ENCODE data around the gene ERCC2.
"Not testable (repeated sequence)": the region's sequence is repeated elsewhere in the genome, so short reads cannot be mapped to it uniquely, and the experiment has no call there.

The ERCC2 gene

DNA sequence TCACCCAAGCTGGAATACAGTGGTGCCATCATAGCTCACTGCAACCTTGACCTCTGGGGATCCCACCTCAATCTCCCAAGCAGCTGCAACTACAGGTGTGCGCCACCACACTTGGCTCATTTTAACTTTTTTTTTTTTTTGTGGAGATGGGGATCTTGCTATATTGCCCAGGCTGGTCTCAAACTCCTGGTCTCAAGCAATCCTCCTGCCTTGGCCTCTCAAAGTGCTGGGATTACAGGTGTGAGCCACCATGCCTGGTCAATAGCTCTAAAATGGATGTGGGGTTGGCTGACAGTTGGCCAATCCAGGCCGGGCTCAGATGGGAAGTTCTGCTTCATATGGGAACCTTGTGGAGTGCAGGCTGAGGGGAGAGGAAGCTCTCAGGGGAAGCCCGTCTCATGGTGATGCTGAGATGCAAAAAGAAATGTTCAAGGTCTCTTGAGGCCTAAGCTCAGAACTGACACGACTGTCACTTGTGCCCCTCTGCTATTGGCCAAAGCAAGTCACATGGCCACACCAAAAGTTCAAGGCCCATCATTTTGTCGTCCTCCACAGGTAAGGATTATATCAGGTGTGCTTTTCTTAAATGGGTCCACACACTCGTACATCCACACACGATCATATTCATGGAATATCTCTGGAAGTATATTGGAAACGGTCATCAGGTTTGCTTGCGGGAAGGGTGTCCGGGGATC lies 36.6 kb downstream of the ERCC2 start:
- DNase-seq, result no peak

DNA sequence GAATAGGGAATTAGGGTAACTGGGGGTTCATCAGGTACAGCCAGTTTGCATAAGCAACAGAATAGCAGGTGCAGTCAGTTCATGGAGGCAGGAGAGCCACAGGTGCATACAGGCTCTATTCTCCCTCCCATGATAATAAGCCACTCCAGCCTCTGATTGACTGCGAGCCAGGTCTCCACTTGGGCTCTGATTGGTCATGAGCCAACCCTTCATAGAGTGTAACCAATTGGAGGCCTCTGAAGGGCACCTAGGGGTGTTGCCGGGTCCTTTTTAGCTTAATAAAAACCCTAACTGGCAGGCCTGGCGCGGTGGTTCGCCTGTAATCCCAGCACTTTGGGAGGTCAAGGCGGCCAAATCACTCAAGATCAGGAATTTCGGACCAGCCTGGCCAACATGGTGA lies 39.0 kb downstream of the ERCC2 start:
- no peak for DNase-seq

DNA sequence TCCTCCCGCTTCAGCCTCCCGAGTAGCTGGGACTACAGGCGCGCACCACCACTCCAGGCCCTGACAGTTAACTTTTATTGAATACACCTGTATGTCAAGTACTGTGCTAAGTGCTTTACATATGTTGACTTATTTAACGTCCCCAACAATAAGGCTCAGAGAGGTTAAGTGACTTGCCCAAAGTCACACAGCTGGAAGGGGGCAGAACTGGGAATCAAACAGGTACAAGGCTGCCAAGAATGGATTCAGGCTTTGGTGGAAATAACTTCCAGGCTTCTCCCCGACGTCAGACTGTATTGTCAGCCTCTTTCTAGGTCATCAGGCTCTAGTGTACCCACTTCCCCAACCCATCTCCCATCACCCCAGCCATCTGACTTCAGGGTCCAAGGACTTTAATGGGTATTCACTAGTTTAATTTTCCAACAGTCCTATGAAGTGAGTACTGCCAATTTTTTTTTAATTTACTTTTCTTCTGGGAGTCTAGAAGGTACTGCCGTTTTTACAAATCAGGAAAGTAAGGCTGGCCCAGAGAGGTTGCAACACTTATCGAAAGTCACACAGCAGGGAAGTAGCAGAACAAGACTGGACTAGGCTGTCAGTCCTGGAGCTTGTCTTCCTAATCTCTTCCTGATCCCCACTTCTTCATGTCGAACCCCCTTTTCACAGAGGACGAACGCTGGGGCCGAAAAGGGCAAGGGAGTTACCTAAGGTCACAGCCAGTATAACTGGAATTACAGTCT lies 42.8 kb downstream of the ERCC2 start:
- DNase-seq, result no peak

DNA sequence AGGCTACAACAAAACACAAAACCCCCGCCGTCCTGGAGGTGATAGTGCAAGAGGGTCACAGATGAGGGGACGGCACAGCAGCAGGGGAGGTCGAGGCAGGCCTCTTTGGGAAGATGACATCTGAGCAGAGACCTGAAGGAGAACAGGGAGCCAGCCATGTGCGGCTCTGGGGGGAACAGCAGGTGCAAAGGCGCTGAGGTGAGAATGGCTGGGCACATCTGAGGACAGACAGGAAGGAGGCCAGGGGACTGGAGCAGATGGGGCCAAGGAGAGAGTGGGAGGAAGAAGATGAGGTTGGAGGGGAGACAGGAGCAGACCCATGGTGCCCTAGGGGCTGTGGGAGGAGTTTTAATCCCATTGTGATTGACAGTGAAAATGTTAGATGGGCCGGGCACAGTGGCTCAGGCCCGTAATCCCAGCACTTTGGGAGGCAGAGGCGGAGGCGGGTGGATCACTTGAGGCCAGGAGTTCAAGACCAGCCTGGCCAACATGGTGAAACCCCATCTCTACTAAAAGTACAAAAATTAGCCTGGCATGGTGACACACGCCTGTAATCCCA lies 45.9 kb downstream of the ERCC2 start:
- DNase-seq, result no peak

DNA sequence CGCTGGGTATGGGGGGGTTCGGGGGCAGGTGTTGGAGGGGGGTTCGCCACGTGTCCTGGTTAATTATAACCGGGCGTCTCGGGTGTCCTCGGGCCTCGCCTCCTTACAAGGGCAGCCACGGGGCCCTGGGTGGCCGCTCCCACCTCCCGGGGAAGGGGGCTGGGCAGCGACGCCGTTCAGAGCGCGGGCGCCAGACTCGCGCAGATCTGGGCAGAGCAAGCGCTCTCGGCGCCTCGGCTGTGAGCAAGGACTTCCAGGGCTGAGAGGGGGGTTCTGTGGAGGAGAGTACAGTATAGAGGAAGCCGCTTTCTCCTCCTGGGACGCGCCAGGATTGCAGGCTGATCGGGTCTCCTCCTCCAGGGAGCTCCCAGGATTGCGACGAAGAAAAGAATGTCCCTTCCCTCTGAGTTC lies 46.7 kb downstream of the ERCC2 start:
- DNase-seq, result no peak

DNA sequence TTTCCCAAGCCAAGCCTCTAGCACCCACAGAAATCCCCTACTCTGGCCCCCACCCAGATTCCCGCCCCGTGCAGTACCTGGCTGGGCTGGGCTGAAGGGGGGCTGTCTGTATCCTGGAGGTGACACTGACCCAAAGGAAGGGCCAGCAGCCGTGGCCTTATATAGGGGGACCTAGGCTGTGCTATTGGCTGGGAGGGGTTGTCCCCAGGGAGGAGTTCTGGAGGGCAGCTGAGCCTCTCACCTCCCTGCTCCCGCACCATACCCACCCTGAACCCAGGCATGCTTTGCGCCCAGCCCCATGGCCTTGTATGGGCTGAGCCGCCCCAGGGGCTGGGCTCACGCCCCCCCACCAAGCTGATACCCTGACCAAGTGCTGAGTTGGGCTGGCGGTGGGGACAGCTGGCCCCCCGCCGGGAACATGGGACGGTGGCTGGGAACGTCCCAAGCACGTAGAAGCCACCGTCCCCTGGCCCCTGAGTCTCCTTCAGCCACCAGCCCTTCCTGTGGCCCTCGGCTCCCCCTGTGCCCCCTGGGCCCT lies 47.6 kb downstream of the ERCC2 start, which contains the start of gene CKM:
Gene CKM, minus strand, starts transcription at position 132 of the 538 bp plus-strand sequence. CDS start 3,162 bp downstream, outside the sequence.
- no peak for DNase-seq

DNA sequence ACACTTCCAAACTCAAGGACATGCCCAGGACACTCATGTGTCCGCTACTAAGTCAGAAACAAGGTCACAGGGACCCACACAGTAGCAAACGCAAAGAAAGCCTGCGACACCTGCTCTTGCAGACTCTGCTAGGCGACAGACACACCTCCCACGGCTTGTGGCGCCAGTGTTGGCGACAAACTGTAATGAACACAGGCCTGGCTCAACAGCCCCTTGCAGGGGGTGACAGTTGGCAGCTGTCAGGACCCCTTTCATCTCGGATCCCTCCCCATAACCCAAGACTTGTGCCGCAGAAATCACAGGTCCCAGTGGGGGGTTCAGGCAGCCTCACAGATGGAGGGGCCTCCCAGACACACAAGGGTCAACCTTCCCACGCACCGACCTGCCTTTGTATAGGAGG lies 48.1 kb downstream of the ERCC2 start:
- DNase-seq, result no peak

DNA sequence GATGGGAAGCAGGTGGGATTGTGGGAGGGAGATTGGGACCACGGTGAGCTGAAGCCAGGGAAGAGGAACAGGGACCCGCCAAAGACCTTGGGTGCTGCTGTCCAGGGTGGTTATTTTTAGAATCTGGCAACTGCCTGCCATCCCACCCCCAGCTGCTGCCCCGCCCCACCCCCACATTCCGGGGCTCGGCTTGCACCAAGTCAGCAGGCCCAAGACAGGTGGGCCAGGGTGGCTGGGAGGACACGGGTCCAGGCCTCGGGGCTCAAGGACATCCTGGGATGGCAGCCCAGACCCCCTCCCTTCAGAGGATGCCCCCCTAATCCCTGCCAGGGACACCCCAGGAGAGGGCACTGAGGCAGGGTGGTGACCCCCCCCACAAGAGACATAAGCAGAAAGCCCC lies 48.5 kb downstream of the ERCC2 start:
- DNase-seq, result no peak

DNA sequence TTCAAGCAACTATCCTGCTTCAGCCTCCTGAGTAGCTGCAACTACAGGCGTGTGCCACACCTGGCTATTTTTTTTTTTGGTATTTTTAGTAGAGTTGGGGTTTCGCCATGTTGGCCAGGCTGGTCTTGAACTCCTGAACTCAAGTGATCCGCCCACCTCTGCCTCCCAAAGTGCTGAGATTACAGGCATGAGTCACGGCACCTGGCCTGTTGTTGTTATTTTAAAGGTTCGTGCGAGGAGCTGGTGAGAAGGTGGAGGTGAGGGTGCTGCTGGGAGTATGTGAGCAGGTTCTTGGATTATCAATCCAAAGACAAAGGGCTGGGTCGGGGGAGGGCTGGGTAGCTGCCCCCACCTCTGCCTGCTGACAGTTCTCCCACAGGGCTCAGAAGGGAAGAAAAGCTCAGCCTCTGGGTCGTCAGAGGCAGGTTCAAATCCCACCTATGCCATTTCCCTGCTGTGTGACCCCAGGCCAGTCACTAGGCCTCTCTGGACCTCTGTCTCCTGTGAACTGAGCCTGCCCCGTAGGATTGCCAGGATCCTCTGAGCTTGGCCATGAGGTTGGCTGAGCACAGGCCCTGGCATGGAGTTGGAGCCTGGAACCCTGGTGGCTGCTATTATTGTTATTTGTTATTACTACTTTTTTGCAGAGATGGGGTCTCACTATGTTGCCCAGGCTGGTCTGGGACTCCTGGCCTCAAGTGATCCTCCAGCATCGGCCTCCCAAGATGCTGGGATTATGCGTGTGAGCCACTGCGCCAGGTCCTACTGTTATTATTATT lies 49.2 kb downstream of the ERCC2 start:
- no peak for DNase-seq

DNA sequence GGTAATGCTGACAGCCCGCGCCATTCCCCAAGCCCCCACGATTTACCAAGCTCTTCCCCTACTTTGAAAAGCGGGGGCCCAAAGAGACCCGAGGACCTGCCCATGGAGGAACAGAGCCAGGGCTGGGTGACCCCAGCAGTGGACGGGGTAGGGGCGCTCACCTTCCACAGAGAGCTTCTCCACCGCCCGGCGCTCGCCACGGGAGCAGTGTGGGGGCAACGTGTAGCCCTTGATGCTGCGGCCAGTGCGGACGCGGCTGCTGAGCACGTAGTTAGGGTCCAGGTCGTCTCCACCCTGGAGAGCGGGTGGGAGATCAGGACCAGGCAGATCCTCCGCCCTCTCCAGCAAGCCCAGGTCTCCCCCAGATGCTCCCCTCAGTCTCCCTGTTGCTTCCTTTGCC lies 55.1 kb downstream of the ERCC2 start:
- no peak for DNase-seq

DNA sequence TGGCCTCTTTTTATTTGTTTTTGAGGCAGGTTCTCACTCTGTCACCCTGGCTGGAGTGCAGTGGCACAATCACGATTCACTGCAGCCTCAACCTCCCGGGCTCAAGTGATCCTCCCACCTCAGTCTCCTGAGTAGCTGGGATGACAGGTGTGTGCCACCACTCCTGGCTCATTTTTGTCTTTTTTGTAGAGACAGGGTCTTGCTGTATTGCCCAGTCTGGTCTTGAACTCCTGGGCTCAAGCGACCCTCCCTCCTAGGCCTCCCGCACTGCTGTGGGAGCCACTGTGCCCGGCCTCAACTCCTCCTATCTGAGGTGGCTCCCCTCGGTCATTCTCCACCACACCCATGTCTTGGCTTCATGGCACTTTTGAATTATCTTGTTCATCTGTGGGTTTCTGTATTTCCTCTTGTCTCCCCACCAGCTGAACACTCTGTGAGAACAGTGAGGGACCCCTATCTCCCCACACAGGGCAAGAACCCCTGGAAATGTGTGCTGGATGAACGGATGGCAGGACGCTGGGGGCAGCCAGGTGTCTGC lies 55.6 kb downstream of the ERCC2 start:
- no peak for DNase-seq

DNA sequence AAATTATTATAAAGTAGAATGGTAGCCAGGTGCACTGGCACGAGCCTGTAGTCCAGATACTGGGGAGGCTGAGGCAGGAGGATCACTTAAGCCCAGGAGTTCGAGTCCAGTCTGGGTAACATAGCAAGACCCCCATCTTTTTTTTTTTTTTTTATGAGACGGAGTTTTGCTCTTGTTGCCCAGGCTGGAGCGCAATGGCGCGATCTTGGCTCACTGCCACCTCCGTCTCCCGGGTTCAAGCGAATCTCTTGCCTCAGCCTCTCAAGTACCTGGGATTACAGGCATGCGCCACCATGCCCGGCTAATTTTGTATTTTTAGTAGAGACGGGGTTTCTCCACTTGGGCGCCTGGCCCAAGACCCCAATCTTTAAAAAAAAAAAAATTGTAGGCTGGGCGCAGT lies 58.1 kb downstream of the ERCC2 start:
- not testable (repeated sequence) for DNase-seq

DNA sequence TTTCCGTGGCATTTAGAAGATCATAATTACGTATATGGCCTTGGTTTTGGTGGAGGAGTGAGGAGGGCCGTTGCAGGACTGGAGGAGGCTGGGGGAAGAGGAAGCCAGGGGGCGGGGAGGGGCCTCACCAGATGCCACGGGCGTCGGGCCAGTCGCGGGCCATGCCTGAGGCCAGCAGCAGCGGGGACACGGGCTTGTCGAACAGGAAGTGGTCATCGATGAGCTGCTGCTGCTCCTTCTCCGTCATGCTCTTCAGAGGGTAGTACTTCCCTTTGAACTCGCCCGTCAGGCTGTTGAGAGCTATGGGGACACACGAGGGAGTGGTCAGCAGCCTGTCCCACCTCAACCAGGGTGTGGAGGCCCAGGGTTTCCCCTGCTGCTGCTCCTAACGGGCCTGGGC lies 58.8 kb downstream of the ERCC2 start:
- no peak for DNase-seq

DNA sequence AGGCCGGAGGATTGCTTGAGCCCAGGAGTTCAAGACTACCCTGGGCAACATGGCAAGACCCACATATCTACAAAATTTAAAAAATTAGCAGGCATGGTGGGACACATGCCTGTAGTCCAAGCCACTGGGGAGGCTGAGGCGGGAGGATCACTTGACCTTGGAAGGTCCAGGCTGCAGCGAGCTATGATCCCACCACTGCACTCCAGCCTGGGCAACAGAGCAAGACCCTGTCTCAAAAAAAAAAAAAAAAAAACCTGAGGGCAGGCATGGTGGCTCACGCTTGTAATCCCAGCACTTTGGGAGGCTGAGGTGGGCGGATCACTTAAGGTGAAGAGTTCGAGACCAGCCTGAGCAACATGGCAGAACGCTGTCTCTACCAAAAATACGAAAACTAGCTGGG lies 61.1 kb downstream of the ERCC2 start:
- DNase-seq, result not testable (repeated sequence)

DNA sequence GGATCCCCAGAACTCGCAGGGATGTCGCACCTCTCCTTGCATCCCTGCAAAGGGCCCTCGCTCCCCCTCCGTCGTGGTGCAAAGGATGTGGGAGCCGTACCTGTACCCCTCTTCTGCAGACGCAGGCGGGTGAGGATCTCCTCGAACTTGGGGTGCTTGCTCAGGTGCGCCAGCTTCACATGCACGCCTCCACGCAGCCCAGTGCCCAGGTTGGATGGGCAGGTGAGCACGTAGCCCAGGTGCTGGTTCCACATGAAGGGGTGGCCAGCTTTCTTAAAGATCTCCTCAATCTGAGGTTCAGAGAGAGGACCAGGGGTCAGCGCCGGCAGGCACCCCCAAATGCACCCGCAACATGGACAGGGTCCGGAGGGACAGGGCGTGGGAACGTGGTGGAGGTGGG lies 63.0 kb downstream of the ERCC2 start:
- DNase-seq, result no peak

DNA sequence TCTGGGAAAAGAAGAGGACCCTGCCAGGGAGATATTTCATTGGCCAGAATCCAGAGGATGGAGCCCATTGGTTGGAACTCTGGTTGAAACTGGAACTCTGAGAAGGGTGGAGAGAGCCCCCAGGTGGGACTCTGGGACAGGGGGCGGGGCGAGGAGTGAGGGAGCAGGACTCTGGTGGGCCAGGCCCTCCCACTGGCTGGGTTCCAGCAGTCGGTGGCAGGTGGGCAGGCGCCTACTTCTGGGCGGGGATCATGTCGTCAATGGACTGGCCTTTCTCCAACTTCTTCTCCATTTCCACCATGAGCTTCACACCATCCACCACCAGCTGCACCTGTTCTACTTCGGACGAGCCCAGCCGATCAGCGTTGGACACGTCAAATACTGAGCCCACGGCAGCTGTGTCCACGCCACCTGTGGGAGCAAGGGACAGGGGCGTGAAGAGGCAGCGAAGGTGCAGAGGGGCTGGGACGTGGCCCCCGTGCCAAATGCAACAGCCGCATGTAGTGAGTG lies 63.8 kb downstream of the ERCC2 start:
- DNase-seq, result no peak

DNA sequence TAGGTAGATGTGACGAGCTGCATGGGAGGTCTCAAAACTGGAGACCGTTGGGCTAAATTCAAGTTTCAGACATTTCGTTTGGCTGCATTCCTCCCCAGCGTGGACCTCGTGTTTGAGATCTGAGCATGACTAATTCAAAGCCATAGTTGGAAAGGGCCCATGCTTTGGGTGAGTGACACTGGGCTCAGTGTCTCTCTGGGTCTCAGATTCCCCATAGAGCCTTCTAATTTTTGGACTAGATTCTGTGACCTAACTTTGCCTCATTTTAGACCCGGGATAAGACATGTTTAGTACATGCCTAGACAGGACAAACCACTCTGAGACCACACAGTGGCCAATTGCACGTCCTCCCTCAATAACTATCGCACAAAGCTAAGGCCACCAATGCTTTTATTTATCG lies 64.3 kb downstream of the ERCC2 start:
- DNase-seq, result peak; percentile 9

DNA sequence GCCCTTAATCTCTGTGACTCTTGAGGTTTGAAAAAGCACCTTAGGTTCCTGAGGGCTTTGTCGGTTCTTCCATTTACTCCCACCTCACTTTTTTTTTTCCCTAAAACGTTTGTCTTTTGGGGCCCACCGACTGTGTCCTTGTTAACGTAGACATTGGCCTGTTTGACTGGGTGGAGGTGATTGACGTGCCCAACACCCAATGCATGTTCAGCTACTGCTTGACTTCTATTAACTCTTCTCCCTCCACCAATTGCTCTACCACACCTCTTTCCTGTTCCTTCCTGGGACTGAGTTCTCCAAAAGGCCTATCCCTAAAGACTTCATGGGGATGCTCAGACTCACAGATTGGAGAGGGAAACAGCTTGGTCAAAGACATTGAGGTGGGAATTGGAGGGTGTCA lies 65.0 kb downstream of the ERCC2 start:
- DNase-seq, result peak; percentile 11

DNA sequence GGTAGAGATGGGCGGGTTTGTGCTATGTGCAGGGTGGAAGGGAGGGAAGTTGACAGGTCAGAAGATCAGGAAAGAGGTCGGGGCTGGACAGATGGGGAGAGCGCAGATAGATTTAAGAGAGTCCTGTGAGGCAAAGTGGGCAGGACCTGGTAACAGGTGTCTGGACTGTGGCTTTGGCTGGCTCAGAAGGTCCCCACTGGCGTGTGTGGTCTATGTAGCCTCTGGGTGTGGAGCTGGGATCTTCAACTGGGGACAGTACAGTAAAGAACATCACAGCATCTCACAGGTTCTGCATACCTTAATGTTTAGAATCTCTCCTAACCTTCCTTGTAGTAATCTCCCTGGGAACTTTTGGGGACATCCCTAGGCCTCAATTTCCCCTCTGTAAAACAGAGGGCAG lies 65.4 kb downstream of the ERCC2 start:
- no peak for DNase-seq

DNA sequence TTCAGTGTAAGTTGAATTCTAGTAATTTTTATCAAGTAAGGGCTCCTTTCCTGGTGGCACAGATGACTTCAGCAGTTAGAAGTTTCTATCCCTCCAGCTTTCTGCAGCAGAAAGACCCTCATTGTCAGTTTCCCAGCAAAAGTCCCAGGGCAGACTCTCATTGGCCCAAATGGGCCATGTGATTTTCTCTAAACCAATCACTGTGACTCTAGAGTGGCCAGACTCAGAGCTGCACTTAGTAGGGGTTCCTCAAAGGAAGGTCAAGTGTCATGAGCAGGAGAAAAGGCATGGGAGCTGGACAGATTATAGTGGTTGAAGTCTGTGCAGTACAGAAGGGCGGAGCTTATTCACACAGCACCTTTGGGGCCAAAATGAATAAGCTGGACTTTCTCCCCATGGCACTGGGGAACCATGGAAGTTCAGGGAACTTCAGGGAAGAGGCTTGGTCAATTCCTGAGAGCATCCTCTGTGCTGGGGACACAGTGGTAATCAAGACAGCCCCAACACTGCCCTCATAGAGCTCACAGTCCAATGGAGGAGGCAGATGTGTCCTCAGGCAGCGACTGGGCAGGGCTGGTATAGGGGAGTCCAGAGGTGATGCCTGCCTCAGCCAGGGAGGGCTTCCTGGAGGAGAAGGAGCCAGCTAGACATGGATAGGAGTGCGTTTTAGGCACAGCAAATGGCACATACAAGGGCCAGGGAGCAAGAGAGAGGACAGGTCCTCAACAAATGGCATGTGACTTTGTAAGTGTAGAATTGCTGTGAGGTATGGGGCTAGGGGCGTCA lies 66.0 kb downstream of the ERCC2 start:
- DNase-seq, result no peak

DNA sequence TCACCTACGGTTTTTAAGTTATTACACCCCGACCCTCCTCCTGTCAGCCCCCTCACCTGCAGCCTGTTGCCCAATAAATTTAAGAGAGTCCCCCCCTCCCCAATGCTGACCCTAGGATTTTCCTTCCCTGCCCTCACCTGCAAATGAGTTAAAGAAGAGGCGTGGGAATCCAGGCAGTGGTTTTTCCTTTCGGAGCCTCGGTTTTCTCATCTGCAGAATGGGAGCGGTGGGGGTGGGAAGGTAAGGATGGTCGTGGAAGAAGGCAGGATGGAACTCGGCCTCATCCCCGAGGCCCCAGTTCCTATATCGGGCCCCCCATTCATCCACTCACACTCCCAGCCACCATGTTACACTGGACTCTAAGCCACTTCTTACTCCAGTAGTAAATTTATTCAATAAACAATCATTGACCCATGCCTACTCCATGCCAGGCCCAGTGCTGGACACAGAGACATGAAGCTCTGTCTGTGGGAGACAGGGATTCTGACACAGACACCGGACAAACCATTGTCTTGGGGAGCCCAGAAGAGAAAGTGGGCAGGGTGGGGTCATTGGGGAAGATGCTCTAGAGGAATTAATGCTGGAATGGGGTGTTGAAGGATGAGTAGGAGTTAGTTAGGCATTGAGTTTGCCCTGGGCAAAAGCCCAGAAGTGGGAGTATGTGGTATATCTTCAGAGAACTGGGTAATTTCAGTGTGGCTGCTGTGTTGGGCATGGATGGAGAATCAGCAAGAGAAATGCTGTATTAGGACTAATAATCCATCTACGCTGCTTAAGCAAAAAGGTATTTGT lies 66.9 kb downstream of the ERCC2 start:
- no peak for DNase-seq

All from fibroblast of skin of back (primary cell).